HG03442 (cell line): ENCODE measurements around the gene MTERF1.

ENCODE experiments used
- ATAC-seq: cut with Tn5 transposase; IDR thresholded peaks from one replicate; pipeline ENCODE4 v1.9.1; 2021; ENCODE audit warnings: mild to moderate bottlenecking, moderate library complexity; ENCODE audit not compliant: unreplicated experiment

The MTERF1 gene

GRCh38 chr7:91835826-91836368, 44.6 kb downstream of the MTERF1 start:
- no peak for ATAC-seq

- no peak for ATAC-seq
Observed at GRCh38 chr7:91835091-91835825, 45.2 kb downstream of the MTERF1 start.

GRCh38 chr7:91832493-91833045, 47.9 kb downstream of the MTERF1 start:
- ATAC-seq: no peak

GRCh38 chr7:91827169-91827568, 53.3 kb downstream of the MTERF1 start:
- ATAC-seq: no peak

- no peak for ATAC-seq
Observed at GRCh38 chr7:91826377-91826776, 54.1 kb downstream of the MTERF1 start.

GRCh38 chr7:91824201-91824600, 56.3 kb downstream of the MTERF1 start:
- ATAC-seq: no peak
